GM10266 (cell line): ENCODE data around the gene NUP93.
"Not testable (repeated sequence)": the region's sequence is repeated elsewhere in the genome, so short reads cannot be mapped to it uniquely, and the experiment has no call there.

Source experiments
- DNase-seq: peaks from one replicate; pipeline ENCODE4 v3.0.0; 2012; ENCODE audit errors: extremely low spot score
- CTCF ChIP-seq: IDR thresholded peaks from 2 replicates; pipeline ENCODE4 v1.5.1; 2012; ENCODE audit warnings: mild to moderate bottlenecking, low read depth; ENCODE audit not compliant: control insufficient read depth, insufficient read depth; ENCODE audit errors: missing control alignments

NUP93 gene

GRCh38 chr16:56789360-56789759 lies 59.4 kb downstream of the NUP93 start:
- peak; percentile 10 for DNase-seq
- TF ChIP-seq CTCF = peak; percentile 34

- TF ChIP-seq CTCF = no peak
- no peak for DNase-seq
Measured at GRCh38 chr16:56792967-56793366, 63.0 kb downstream of the NUP93 start.

- no peak for DNase-seq
- TF ChIP-seq CTCF = peak; percentile 46
Measured at GRCh38 chr16:56793492-56793891, 63.6 kb downstream of the NUP93 start.

- no peak for DNase-seq
- TF ChIP-seq CTCF = no peak
Measured at GRCh38 chr16:56795011-56795410, 65.1 kb downstream of the NUP93 start.

GRCh38 chr16:56797038-56797437 lies 67.1 kb downstream of the NUP93 start:
- DNase-seq = not testable (repeated sequence)

DNA sequence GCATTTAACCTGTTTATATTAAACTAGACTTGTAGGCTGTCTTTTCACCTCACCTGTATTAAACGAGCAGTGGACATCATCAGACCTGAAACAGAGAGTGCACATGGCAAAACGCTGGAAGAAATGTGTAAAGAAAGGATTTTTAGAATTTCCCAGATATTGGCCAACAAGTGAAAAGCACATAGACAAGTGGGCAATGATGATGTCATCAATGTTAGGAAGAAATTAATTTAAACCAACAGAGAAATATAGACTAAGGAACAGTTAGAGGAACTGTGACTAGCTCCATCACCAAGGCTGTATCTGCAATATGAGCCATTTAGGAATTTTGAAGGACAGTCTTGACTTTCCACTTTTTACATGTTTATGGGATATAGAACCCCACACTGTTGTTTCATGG lies 67.9 kb downstream of the NUP93 start:
- no peak for TF ChIP-seq CTCF

GRCh38 chr16:56798955-56799354 lies 69.0 kb downstream of the NUP93 start:
- DNase-seq = no peak
- no peak for TF ChIP-seq CTCF

More for the DNA sequence above, 67.9 kb downstream of the NUP93 start:
- no peak for DNase-seq

GRCh38 chr16:56800355-56800754 lies 70.4 kb downstream of the NUP93 start:
- no peak for DNase-seq
- no peak for TF ChIP-seq CTCF
